Lower leg skin (tissue), 3 donors: ENCODE data around the gene CGREF1.

Source experiments
- CTCF ChIP-seq, 3 donors: fragments of 450-650 bp; IDR thresholded peaks; one replicate each; pipeline ENCODE4 v1.5.1; 2016; ENCODE audit warnings: antibody characterized with exemption in 3 of 3, mild to moderate bottlenecking in 3 of 3, moderate library complexity in 2 of 3
- POLR2A ChIP-seq, 2 donors: fragments of 450-650 bp; IDR thresholded peaks; one replicate each; pipeline ENCODE4 v1.6.1; 2016 to 2017; ENCODE audit warnings: antibody characterized with exemption in 2 of 2, mild to moderate bottlenecking in 1 of 2, moderate library complexity in 1 of 2

DNA sequence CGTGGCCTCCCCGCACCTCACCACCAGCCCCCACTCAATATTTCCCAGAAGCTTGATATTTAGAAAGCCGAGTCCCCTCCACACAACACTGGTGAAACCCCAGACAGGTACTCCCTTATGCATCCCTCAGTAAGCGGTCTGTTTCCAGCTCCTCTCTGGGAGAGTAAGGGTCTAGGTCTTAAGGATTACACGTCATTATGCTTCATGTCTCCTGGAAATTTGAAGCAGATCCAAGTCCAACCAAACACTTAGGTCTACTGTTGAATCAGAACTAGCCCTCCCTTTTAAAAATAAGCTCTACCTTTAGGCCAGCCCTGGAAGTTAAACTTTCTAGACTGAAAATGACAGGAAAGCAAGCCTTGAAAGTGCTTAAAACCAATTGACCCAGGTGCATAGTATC, 46.0 kb downstream of the CGREF1 start:
- TF ChIP-seq CTCF (IDR thresholded peaks at IDR 0.05) (no peak), POLR2A (IDR thresholded peaks at IDR 0.05) (no peak)
